HepG2 (cell line): ENCODE data around the gene SPAG5. TPM values are rescaled to one million over a fixed set of nuclear protein-coding genes. Genes with fewer than 3 reads are reported as not detected.

Experiments used
- ARHGAP35 ChIP-seq: sonication (generic); formaldehyde crosslinking; IDR thresholded peaks from 2 replicates; pipeline ENCODE4 v1.9.0; 2022; ENCODE audit warnings: mild to moderate bottlenecking, inconsistent platforms, moderate library complexity, missing genetic modification reagents, borderline replicate concordance
- EHMT2 ChIP-seq: fragments of 200-600 bp; sonication (generic); IDR thresholded peaks from 2 replicates; pipeline ENCODE4 v1.7.0; 2017; ENCODE audit warnings: antibody characterized with exemption, low read depth, low read length, borderline replicate concordance
- ELF1 ChIP-seq: sonication (generic); formaldehyde crosslinking; IDR thresholded peaks from 2 replicates; pipeline ENCODE4 v1.4.0; 2020; ENCODE audit warnings: missing genetic modification reagents
- FOXJ3 ChIP-seq: sonication (generic); formaldehyde crosslinking; IDR thresholded peaks from 2 replicates; pipeline ENCODE4 v1.4.0; 2020; ENCODE audit warnings: missing genetic modification reagents, mild to moderate bottlenecking, borderline replicate concordance
- HNRNPUL1 ChIP-seq: fragments of 200-400 bp; formaldehyde crosslinking; IDR thresholded peaks from 2 replicates; pipeline ENCODE4 v1.6.1; 2017; ENCODE audit warnings: low read depth, mild to moderate bottlenecking, low read length, moderate library complexity
- POLR2AphosphoS5 ChIP-seq: IDR thresholded peaks from 2 replicates; pipeline ENCODE4 v1.6.1; 2012; ENCODE audit warnings: low read depth, low read length
- RBAK ChIP-seq: sonication (generic); formaldehyde crosslinking; IDR thresholded peaks from 2 replicates; pipeline ENCODE4 v1.5.1; 2020; ENCODE audit warnings: mild to moderate bottlenecking, missing genetic modification reagents
- SIN3B ChIP-seq: fragments of 150-350 bp; IDR thresholded peaks from 2 replicates; pipeline ENCODE4 v1.6.1; 2014; ENCODE audit warnings: low read length
- SNAI1 ChIP-seq: sonication (generic); formaldehyde crosslinking; IDR thresholded peaks from 2 replicates; pipeline ENCODE4 v1.5.0; 2020; ENCODE audit warnings: mild to moderate bottlenecking, missing genetic modification reagents, borderline replicate concordance
- ZBTB49 ChIP-seq: sonication (generic); formaldehyde crosslinking; IDR thresholded peaks from 2 replicates; pipeline ENCODE4 v1.4.0; 2020; ENCODE audit warnings: missing genetic modification reagents, borderline replicate concordance
- ZFP37 ChIP-seq: sonication (generic); formaldehyde crosslinking; IDR thresholded peaks from 2 replicates; pipeline ENCODE4 v1.4.0; 2020; ENCODE audit warnings: missing genetic modification reagents, borderline replicate concordance
- ZNF234 ChIP-seq: sonication (generic); formaldehyde crosslinking; conservative IDR thresholded peaks from 2 replicates; pipeline ENCODE4 v1.5.1; 2020; ENCODE audit warnings: mild to moderate bottlenecking, missing genetic modification reagents
- ZNF292 ChIP-seq: sonication (generic); formaldehyde crosslinking; IDR thresholded peaks from 2 replicates; pipeline ENCODE4 v1.8.1; 2022; ENCODE audit warnings: mild to moderate bottlenecking, low read depth, missing genetic modification reagents, borderline replicate concordance
- ZNF33A ChIP-seq: sonication (generic); formaldehyde crosslinking; IDR thresholded peaks from 2 replicates; pipeline ENCODE4 v1.5.1; 2020; ENCODE audit warnings: missing genetic modification reagents, mild to moderate bottlenecking, moderate library complexity, borderline replicate concordance
- ZNF501 ChIP-seq: sonication (generic); formaldehyde crosslinking; IDR thresholded peaks from 2 replicates; pipeline ENCODE4 v1.5.1; 2020; ENCODE audit warnings: mild to moderate bottlenecking, moderate library complexity, missing genetic modification reagents
- ZNF574 ChIP-seq: sonication (generic); formaldehyde crosslinking; IDR thresholded peaks from 2 replicates; pipeline ENCODE4 v1.4.0; 2020; ENCODE audit warnings: missing genetic modification reagents
- ZNF761 ChIP-seq: sonication (generic); formaldehyde crosslinking; conservative IDR thresholded peaks from 2 replicates; pipeline ENCODE4 v1.4.0; 2020; ENCODE audit warnings: mild to moderate bottlenecking, missing genetic modification reagents
- ZNF879 ChIP-seq: sonication (generic); formaldehyde crosslinking; IDR thresholded peaks from 2 replicates; pipeline ENCODE4 v1.8.1; 2023; ENCODE audit warnings: missing genetic modification reagents
- ZZZ3 ChIP-seq: sonication (generic); formaldehyde crosslinking; IDR thresholded peaks from 2 replicates; pipeline ENCODE4 v1.4.0; 2020; ENCODE audit warnings: missing genetic modification reagents, mild to moderate bottlenecking, borderline replicate concordance
- polyA plus RNA-seq, 8 experiments: library from polyadenylated mRNA; depleted of rRNA in 3 of 8; stranded (reverse) in 7 of 8; unstranded in 1 of 8; fragments of >200 nt; fragmentation: Illumina TruSeq in 4 of 8; extraction: Trizol in 4 of 8; gene quantifications; 2 replicates each; pipeline versions ENCODE4 v1.2.1 to v1.2.3, GENCODE V29; 2011 to 2016; ENCODE audit warnings: low read depth in 4 of 8, missing spikeins in 1 of 8, mixed read lengths in 1 of 8; ENCODE audit not compliant: insufficient read depth in 1 of 8
- total RNA-seq, 5 experiments: library from RNA; depleted of rRNA; stranded (reverse); fragments of >200 nt; fragmentation: Illumina TruSeq; extraction: Trizol; gene quantifications; 2 replicates each; pipeline ENCODE4 v1.2.3, GENCODE V29; 2016; ENCODE audit warnings: low read depth in 1 of 5
- TF ChIP-seq, protein P1 (sequence below): sonication (generic); formaldehyde crosslinking; IDR thresholded peaks from 2 replicates; pipeline ENCODE4 v1.5.1; 2020; ENCODE audit warnings: mild to moderate bottlenecking, missing genetic modification reagents, moderate library complexity

SPAG5 gene
- total and polyA plus RNA-seq, 2 of the 13 experiments (the other 11 are each of a cell fraction or from before 2014, with no cell fraction given) = 41.4 to 98.0 TPM

DNA sequence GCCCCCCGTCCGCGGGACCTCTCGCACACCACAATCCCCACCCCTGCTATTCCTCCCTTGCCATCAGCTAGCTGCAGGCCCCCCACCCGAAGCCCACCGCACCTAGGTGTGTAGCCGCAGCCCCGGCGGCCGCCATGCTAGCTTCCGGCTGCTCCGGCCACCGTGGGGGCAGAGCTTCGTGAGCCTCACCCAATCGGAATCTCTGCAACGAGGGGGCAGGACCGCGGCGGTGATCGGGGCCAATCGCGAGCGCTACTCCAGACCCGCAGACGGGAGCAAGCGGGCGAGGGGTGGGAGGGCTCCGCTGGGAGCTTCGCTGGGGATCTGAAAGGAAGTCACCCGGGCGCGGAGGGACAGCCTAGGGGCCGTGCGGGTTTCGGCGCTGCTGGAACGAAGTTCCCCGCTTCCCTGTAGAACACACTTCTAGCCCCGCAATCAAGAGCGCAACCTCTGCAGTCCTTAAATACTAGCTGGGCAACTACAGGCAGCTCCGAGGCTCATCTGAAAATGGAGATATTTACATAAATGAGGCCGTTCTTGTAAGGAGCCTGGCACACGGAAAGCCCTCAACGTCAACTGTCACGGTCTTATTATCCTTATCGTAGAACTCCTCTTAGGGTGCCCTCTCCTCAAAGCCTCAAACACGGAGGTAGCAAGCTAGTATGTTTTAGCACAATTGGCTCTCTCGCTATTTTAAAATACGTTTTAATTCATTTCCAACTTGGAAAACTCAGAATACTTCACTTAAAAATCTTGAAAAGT is 27.3 kb downstream of the SPAG5 start, which contains the start of gene PIGS (continued):
- TF ChIP-seq ZBTB49 (CRISPR knock-in tag) = peak; percentile 21; the same call in 1 of the 2 replicates
- no peak for TF ChIP-seq RBAK (CRISPR knock-in tag)
- peak; percentile 78 for TF ChIP-seq POLR2AphosphoS5
- TF ChIP-seq ZNF501 (CRISPR knock-in tag) = peak; percentile 87; the same call in 1 of the 2 replicates
- TF ChIP-seq FOXJ3 (CRISPR knock-in tag) = 0 out of 2 replicates have a peak, but pooled peaks have one; percentile 35
- peak; percentile 66 for TF ChIP-seq ZNF574 (CRISPR knock-in tag)
- TF ChIP-seq ZZZ3 = no peak
- TF ChIP-seq SIN3B = 0 out of 2 replicates have a peak, but pooled peaks have one; percentile 38
- TF ChIP-seq ELF1 (CRISPR knock-in tag) = peak; percentile 65; the same call in 1 of the 2 replicates
- 0 out of 2 replicates have a peak, but pooled peaks have one; percentile 19 for TF ChIP-seq ZFP37
- TF ChIP-seq HNRNPUL1 = no peak
- no peak for TF ChIP-seq ZNF879 (CRISPR knock-in tag)
- TF ChIP-seq ARHGAP35 (CRISPR knock-in tag) = no peak
- TF ChIP-seq ZNF33A (CRISPR knock-in tag) = no peak
- TF ChIP-seq, protein P1, sequence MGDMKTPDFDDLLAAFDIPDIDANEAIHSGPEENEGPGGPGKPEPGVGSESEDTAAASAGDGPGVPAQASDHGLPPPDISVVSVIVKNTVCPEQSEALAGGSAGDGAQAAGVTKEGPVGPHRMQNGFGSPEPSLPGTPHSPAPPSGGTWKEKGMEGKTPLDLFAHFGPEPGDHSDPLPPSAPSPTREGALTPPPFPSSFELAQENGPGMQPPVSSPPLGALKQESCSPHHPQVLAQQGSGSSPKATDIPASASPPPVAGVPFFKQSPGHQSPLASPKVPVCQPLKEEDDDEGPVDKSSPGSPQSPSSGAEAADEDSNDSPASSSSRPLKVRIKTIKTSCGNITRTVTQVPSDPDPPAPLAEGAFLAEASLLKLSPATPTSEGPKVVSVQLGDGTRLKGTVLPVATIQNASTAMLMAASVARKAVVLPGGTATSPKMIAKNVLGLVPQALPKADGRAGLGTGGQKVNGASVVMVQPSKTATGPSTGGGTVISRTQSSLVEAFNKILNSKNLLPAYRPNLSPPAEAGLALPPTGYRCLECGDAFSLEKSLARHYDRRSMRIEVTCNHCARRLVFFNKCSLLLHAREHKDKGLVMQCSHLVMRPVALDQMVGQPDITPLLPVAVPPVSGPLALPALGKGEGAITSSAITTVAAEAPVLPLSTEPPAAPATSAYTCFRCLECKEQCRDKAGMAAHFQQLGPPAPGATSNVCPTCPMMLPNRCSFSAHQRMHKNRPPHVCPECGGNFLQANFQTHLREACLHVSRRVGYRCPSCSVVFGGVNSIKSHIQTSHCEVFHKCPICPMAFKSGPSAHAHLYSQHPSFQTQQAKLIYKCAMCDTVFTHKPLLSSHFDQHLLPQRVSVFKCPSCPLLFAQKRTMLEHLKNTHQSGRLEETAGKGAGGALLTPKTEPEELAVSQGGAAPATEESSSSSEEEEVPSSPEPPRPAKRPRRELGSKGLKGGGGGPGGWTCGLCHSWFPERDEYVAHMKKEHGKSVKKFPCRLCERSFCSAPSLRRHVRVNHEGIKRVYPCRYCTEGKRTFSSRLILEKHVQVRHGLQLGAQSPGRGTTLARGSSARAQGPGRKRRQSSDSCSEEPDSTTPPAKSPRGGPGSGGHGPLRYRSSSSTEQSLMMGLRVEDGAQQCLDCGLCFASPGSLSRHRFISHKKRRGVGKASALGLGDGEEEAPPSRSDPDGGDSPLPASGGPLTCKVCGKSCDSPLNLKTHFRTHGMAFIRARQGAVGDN (CRISPR knock-in tag) = peak; percentile 78; the same call in 1 of the 2 replicates
- TF ChIP-seq ZNF234 (CRISPR knock-in tag) = no peak
- no peak for TF ChIP-seq ZNF292
- no peak for TF ChIP-seq SNAI1 (CRISPR knock-in tag)
- TF ChIP-seq EHMT2 = no peak
- TF ChIP-seq ZNF761 (CRISPR knock-in tag) = no peak
